HCT116 (cell line): Measurements from ENCODE around the gene GRIK4. TPM values are rescaled to one million over a fixed set of nuclear protein-coding genes. Genes with fewer than 3 reads are reported as not detected.

Experiments used
- ATAC-seq: fragments of 200-7000 bp; cut with Tn5 transposase; 2 replicates; pipeline ENCODE4 v1.9.1; 2020; ENCODE audit warnings: mild to moderate bottlenecking, moderate library complexity
- BruUV-seq: library from RNA; stranded (reverse); fragments of 400-500 nt; replicated peaks from 2 replicates; lab custom pipeline; 2021; lab: Mats Ljungman, UMichigan
- CTCF ChIA-PET: fragments of 300-600 bp; sonication (Branson Sonifier 250); formaldehyde crosslinking; loops from one replicate; lab custom pipeline; 2021; ENCODE audit warnings: antibody characterized with exemption; lab: Charles Lee
- POLR2A ChIA-PET: fragments of 300-600, 350-600 bp; sonication (Branson Sonifier 250); formaldehyde crosslinking; loops from one replicate; lab custom pipeline; 2021; ENCODE audit warnings: antibody characterized with exemption; lab: Charles Lee
- RAD21 ChIA-PET, 2 experiments: fragments of 300-600 bp; sonication (Branson Sonifier 250); formaldehyde crosslinking; loops; one replicate each; lab custom pipeline; 2023; ENCODE audit warnings: low total read pairs in 2 of 2; ENCODE audit not compliant: uncharacterized antibody in 2 of 2, unreplicated experiment in 2 of 2, low non-redundant PET in 1 of 2; lab: Charles Lee
- DNase-seq: peaks from one replicate; pipeline ENCODE4 v3.0.0-alpha.2; 2010; ENCODE audit warnings: low read depth, low spot score
- H2AFZ ChIP-seq: fragments of 200-600 bp; shearing (Covaris generic), sonication (generic); 2 replicates; pipeline ENCODE4 v1.6.1; 2017; ENCODE audit warnings: low read depth, mixed run types, mixed read lengths, antibody characterized with exemption, low read length; ENCODE audit not compliant: poor library complexity, severe bottlenecking
- H3K27ac ChIP-seq: 2 replicates; pipeline ENCODE4 v1.5.1; 2012; ENCODE audit warnings: low read depth, low read length
- H3K27me3 ChIP-seq: fragments of 200-600 bp; sonication (generic); 2 replicates; pipeline ENCODE4 v1.6.1; 2016; ENCODE audit warnings: mixed run types, low read length, mixed read lengths; ENCODE audit not compliant: insufficient read depth
- H3K36me3 ChIP-seq, 2 experiments: fragments of 200-500 bp in 1 of 2; fragments of 200-600 bp in 1 of 2; sonication (Bioruptor generic) in 1 of 2; sonication (generic) in 1 of 2; 2 replicates each; pipeline versions ENCODE4 v1.5.1 to v1.6.1; 2014 to 2016; ENCODE audit warnings: low read length in 2 of 2, inconsistent platforms in 1 of 2, mixed read lengths in 1 of 2, mixed run types in 1 of 2; ENCODE audit not compliant: insufficient read depth in 2 of 2, control insufficient read depth in 1 of 2
- H3K4me1 ChIP-seq, 2 experiments: fragments of 200-600 bp in 1 of 2; sonication (generic) in 1 of 2; 2 replicates each; pipeline versions ENCODE4 v1.5.1 to v1.6.1; 2012 to 2017; ENCODE audit warnings: low read length in 2 of 2, inconsistent platforms in 1 of 2, mild to moderate bottlenecking in 1 of 2, mixed read lengths in 1 of 2, mixed run types in 1 of 2, moderate library complexity in 1 of 2; ENCODE audit not compliant: insufficient read depth in 2 of 2, control insufficient read depth in 1 of 2
- H3K4me2 ChIP-seq: fragments of 200-600 bp; sonication (generic); 2 replicates; pipeline ENCODE4 v1.6.1; 2017; ENCODE audit warnings: mixed run types, low read length, mixed read lengths
- H3K4me3 ChIP-seq, 2 experiments: fragments of 200-600 bp in 1 of 2; sonication (generic) in 1 of 2; replicated peaks in 1 of 2; 2 replicates each; pipeline ENCODE4 v1.5.1; 2011 to 2016; ENCODE audit warnings: low read length in 2 of 2, control low read depth in 1 of 2, low read depth in 1 of 2, mild to moderate bottlenecking in 1 of 2, mixed read lengths in 1 of 2, mixed run types in 1 of 2
- H3K79me2 ChIP-seq: fragments of 200-600 bp; sonication (generic); 2 replicates; pipeline ENCODE4 v1.6.1; 2017; ENCODE audit warnings: mild to moderate bottlenecking, mixed run types, low read length, moderate library complexity, mixed read lengths; ENCODE audit not compliant: insufficient read depth
- H3K9ac ChIP-seq: fragments of 200-600 bp; sonication (generic); 2 replicates; pipeline ENCODE4 v1.6.1; 2016; ENCODE audit warnings: low read length, mixed read lengths
- H3K9me2 ChIP-seq: fragments of 200-600 bp; sonication (generic), shearing (Covaris generic); 2 replicates; pipeline ENCODE4 v1.6.1; 2017; ENCODE audit warnings: mixed run types, mild to moderate bottlenecking, moderate library complexity; ENCODE audit not compliant: insufficient read depth
- H3K9me3 ChIP-seq, 2 experiments: fragments of 200-500 bp in 1 of 2; fragments of 200-600 bp in 1 of 2; sonication (Bioruptor generic) in 1 of 2; sonication (generic) in 1 of 2; 2 replicates each; pipeline ENCODE4 v1.6.1; 2014 to 2017; ENCODE audit warnings: low read length in 2 of 2, mixed read lengths in 2 of 2, inconsistent platforms in 1 of 2, low read depth in 1 of 2, mild to moderate bottlenecking in 1 of 2, mixed run types in 1 of 2, moderate library complexity in 1 of 2; ENCODE audit not compliant: control insufficient read depth in 1 of 2, insufficient read depth in 1 of 2
- H4K20me1 ChIP-seq: fragments of 200-600 bp; sonication (generic), shearing (Covaris generic); 2 replicates; pipeline ENCODE4 v1.6.1; 2017; ENCODE audit warnings: mixed run types, mild to moderate bottlenecking, moderate library complexity; ENCODE audit not compliant: insufficient read depth
- CBX3 ChIP-seq: IDR thresholded peaks from 2 replicates; pipeline ENCODE4 v1.6.1; 2012; ENCODE audit warnings: low read depth
- EGR1 ChIP-seq: IDR thresholded peaks from 2 replicates; pipeline ENCODE4 v1.6.1; 2012; ENCODE audit warnings: low read depth
- ELF1 ChIP-seq: IDR thresholded peaks from 2 replicates; pipeline ENCODE4 v1.6.1; 2012; ENCODE audit warnings: low read depth, borderline replicate concordance
- EZH2 ChIP-seq: fragments of 200-600 bp; sonication (generic); IDR thresholded peaks from 2 replicates; pipeline ENCODE4 v1.6.1; 2017; ENCODE audit warnings: antibody characterized with exemption, mixed run types
- FOSL1 ChIP-seq: IDR thresholded peaks from 2 replicates; pipeline ENCODE4 v1.6.1; 2012; ENCODE audit warnings: low read depth
- MAX ChIP-seq: IDR thresholded peaks from 2 replicates; pipeline ENCODE4 v1.6.1; 2012
- POLR2AphosphoS5 ChIP-seq: IDR thresholded peaks from 2 replicates; pipeline ENCODE4 v1.6.1; 2011; ENCODE audit warnings: mild to moderate bottlenecking, low read depth, low read length, moderate library complexity
- RAD21 ChIP-seq: IDR thresholded peaks from 2 replicates; pipeline ENCODE4 v1.6.1; 2012; ENCODE audit warnings: low read depth, mild to moderate bottlenecking
- SIN3A ChIP-seq: IDR thresholded peaks from 2 replicates; pipeline ENCODE4 v1.6.1; 2012; ENCODE audit warnings: low read depth
- SP1 ChIP-seq: IDR thresholded peaks from 2 replicates; pipeline ENCODE4 v1.6.1; 2012; ENCODE audit warnings: low read depth
- SRF ChIP-seq: IDR thresholded peaks from 2 replicates; pipeline ENCODE4 v1.6.1; 2012; ENCODE audit warnings: low read depth
- TCF7L2 ChIP-seq: IDR thresholded peaks from 2 replicates; pipeline ENCODE4 v1.7.0; 2011; ENCODE audit warnings: borderline replicate concordance, inconsistent platforms; ENCODE audit not compliant: insufficient read depth, insufficient read length; ENCODE audit errors: extremely low read depth
- YY1 ChIP-seq: IDR thresholded peaks from 2 replicates; pipeline ENCODE4 v1.6.1; 2011; ENCODE audit warnings: low read length, low read depth, moderate library complexity, mild to moderate bottlenecking; ENCODE audit not compliant: insufficient replicate concordance; ENCODE audit errors: extremely low read depth
- ZBTB33 ChIP-seq: IDR thresholded peaks from 2 replicates; pipeline ENCODE4 v1.6.1; 2011; ENCODE audit warnings: mild to moderate bottlenecking, low read length, moderate library complexity; ENCODE audit not compliant: insufficient replicate concordance; ENCODE audit errors: extremely low read depth
- intact Hi-C: fragments of 100-400 bp; cut with micrococcal nuclease; formaldehyde crosslinking; loops from 2 replicates; pipeline ENCODE4 v1.10.0; 2022
- total RNA-seq: library from RNA; stranded (reverse); gene quantifications from one replicate; pipeline ENCODE4 v1.2.1, GENCODE V29; 2021; ENCODE audit not compliant: unreplicated experiment
- TF ChIP-seq, protein P1 (sequence below), 3 experiments: fragments of 200-600 bp in 1 of 3; sonication (generic) in 1 of 3; IDR thresholded peaks in 2 of 3; conservative IDR thresholded peaks in 1 of 3; 2 replicates each; pipeline ENCODE4 v1.5.1; 2012 to 2017; ENCODE audit warnings: low read depth in 2 of 3, low read length in 2 of 3, antibody characterized with exemption in 1 of 3, borderline replicate concordance in 1 of 3, control low read depth in 1 of 3, mild to moderate bottlenecking in 1 of 3, mixed read lengths in 1 of 3, mixed run types in 1 of 3, moderate library complexity in 1 of 3; ENCODE audit not compliant: insufficient read depth in 1 of 3

GRIK4 gene
- total RNA-seq, 1 experiment from 2014 or later = 0.52 TPM

DNA sequence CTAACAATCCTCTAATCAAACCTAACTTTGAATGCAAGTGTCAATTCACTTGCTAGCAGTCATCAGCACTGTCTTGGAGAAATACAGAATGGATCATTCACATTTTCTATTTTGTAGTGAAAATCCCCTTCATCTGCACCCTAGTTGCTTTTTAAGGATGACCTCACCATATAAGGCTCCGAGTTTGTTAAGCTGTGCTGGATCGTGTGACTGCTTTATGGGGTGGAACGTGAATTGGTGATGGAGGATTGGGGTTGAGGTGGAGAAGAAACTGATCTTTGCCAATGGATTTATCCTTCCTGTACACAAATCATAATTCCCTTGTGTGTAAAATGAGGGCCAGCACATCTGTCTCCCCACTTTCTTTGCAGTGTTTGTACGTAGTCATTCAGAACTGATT is 426.7 kb downstream of the GRIK4 start:
- DNase-seq (no peak), ATAC-seq (no peak)
- no peak overlapping the region for H2AFZ ChIP-seq
- POLR2A ChIA-PET = no interaction called here
- CTCF ChIA-PET = no interaction called here
- H3K27ac ChIP-seq = no peak overlapping the region
- no peak overlapping the region for H3K4me2 ChIP-seq
- no peaks in the 10 kb centered on the region for H3K9me3 ChIP-seq
- H3K27me3 ChIP-seq = peaks cover 22% of the 10 kb centered on the region; the same call in 1 of the 2 replicates
- H3K9me2 ChIP-seq = no peaks in the 10 kb centered on the region
- H3K4me3 ChIP-seq = no peak overlapping the region
- no peak overlapping the region for H3K9ac ChIP-seq
- no peaks in the 10 kb centered on the region for H3K36me3 ChIP-seq
- BruUV-seq = no TSS peak
- no peak for TF ChIP-seq EGR1
- no peak for TF ChIP-seq TCF7L2
- TF ChIP-seq POLR2AphosphoS5 = no peak
- TF ChIP-seq RAD21 = no peak
- TF ChIP-seq CBX3 = no peak
- no peak for TF ChIP-seq EZH2
- TF ChIP-seq MAX = no peak
- no peak for TF ChIP-seq ELF1
- no peak for TF ChIP-seq SP1
- TF ChIP-seq, protein P1, sequence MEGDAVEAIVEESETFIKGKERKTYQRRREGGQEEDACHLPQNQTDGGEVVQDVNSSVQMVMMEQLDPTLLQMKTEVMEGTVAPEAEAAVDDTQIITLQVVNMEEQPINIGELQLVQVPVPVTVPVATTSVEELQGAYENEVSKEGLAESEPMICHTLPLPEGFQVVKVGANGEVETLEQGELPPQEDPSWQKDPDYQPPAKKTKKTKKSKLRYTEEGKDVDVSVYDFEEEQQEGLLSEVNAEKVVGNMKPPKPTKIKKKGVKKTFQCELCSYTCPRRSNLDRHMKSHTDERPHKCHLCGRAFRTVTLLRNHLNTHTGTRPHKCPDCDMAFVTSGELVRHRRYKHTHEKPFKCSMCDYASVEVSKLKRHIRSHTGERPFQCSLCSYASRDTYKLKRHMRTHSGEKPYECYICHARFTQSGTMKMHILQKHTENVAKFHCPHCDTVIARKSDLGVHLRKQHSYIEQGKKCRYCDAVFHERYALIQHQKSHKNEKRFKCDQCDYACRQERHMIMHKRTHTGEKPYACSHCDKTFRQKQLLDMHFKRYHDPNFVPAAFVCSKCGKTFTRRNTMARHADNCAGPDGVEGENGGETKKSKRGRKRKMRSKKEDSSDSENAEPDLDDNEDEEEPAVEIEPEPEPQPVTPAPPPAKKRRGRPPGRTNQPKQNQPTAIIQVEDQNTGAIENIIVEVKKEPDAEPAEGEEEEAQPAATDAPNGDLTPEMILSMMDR (IDR thresholded peaks at IDR 0.05 in 2 of 3, conservative IDR thresholded peaks at IDR 0.05 in 1 of 3; ENCODE audit: borderline replicate concordance in 1 of 3, insufficient read depth in 1 of 3, low read depth in 2 of 3, low read length in 2 of 3) = no peak
- TF ChIP-seq YY1 = no peak
- TF ChIP-seq SIN3A = no peak
- no peak for TF ChIP-seq SRF
- no peak for TF ChIP-seq ZBTB33
- TF ChIP-seq FOSL1 = no peak
- TF ChIP-seq, all 23 proteins: peak for 0
- intact Hi-C loops = loop anchor here (10.0 kb wide), 1 partner anchor 657 kb away; no protein-coding TSS in a partner anchor
- no peaks in the 10 kb centered on the region for H3K79me2 ChIP-seq
- no peaks in the 10 kb centered on the region for H4K20me1 ChIP-seq
- no peaks in the 10 kb centered on the region for H3K4me1 ChIP-seq
- RAD21 ChIA-PET = no interaction called here
